Right kidney (tissue), 1 donor: ENCODE measurements around the gene MAD1L1.

ENCODE experiments used
- DNase-seq: peaks from one replicate; pipeline ENCODE4 v3.0.0-alpha.2; 2016

MAD1L1 gene

DNA sequence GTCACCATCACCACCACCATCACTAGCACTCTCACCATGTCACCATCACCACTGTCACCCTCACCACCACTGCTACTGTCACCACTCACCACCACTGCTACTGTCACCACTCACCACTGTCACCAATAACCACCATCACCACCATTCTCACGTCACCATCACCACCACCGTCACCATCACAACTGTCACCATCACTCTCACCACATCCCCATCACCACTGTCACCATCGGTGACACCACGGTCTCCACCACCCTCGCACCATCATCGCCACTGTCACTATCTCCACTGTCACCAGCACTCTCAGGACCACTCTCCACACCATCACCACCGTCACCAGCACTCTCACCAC, 130.4 kb downstream of the MAD1L1 start:
- no peak for DNase-seq

- no peak for DNase-seq
Observed at GRCh38 chr7:2101630-2102374, 130.9 kb downstream of the MAD1L1 start.

- peak; percentile 35 for DNase-seq
Observed at GRCh38 chr7:2100278-2101208, 132.2 kb downstream of the MAD1L1 start.

- no peak for DNase-seq
Observed at GRCh38 chr7:2099048-2099957, 133.4 kb downstream of the MAD1L1 start.

DNA sequence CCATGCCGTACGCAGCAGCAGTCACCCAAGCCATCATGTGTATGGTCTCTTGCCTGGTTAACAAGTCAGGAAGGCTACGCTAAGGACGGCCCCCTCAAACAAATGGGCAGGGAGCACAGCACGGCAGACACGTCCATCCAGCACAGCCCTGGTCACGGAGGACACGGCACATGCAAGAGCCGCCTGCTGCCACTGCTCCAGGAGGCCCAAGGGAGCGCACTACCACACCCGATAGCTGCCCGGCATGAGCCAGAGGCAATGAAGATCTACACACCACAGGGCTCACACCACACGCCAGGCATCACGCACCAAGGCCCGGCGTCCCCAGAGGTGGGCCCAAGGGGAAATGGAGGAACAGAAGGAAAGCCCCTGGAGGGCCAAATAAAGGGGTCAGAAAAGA, 134.2 kb downstream of the MAD1L1 start:
- no peak for DNase-seq

DNA sequence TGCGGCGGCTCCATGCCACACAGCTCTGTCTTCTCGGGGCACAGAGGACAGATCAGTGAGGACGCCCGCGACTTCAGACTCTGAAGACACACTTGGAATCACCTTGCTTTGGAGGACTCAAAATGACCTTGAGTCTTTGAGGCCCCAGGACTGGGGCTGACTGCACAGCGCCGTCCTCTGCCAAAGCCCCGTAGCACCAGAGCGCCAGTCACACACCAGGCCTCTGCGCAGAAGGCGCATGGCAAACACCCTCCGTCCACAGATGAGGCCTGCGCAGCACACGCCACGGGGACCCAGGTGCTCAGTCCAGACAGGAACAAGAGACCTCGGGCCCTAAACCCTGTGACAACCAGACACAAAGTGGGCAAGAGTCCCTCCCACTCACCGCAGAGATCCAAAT, 134.7 kb downstream of the MAD1L1 start:
- DNase-seq: no peak

DNA sequence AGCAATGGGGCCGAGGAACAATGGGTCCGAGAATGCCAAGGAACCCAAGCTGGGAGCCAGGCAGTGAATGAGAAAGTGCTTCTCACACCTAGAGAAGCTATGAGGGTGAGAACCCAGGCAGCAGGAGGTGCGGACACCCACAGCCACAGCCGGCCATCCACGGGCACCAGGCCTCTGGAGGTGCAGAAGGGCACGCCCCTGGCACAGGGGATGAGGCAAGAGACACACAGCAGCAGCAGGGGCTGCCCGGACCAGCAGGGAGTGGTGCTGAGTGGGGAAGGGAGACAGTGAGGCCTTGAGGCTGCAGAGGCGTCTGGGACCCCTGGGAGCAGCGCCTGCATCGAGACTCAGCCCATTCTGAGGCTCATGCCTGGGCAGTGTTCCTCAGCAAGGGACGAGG, 135.3 kb downstream of the MAD1L1 start:
- no peak for DNase-seq

DNA sequence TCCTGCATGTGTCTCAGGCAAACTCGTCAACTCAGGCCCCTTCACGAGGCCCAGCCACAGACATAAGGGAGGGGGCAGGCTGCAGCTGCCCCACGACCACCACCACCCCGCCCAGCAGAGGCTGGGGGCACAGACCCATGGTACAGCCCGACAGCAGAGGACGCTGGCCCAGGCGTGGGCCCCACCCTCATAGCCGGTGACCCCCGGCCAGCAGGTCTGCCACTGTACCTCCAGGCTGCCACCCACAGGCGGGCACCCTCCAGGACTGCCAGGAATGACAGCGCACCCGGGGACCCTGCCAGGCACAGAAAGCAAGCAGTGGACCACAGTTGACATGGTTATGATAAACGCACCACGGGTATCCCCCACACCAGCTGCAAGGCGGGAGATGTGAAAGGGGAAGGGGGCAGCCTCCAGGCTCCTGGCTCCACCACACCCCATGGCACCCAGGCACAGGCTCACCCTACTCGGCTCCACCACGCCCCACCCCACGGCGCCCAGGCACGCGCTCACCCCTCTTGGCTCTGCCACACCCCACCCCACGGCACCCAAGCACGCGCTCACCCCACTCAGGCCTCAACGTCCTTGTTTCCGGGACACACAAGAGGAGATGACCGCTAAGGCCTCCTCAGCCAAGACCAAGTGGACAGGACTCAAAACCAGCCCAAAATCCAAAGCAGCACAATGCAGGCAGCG, 135.9 kb downstream of the MAD1L1 start:
- no peak for DNase-seq

DNA sequence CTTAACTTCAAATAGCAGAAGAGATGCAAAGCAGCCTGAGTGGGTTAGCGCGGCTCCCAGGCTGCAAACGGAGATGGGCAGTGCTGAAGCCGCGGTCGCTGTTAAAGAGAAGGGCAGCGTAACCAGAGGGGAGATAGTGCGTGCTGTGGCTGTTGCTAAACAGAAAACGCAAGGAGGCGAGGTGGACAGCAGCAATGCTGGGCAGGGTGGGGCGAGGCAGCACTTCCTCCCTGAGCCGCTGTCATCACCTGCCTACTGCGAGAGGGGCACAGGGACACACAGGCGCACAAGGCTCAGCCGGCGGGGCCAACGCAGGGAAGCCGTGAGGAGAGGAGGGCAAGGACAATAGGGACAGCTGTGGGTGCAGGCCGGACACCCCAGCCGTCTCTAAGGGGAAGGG, 137.3 kb downstream of the MAD1L1 start:
- DNase-seq: no peak

- DNase-seq: no peak
Observed at GRCh38 chr7:2094454-2095045, 138.2 kb downstream of the MAD1L1 start.

- no peak for DNase-seq
Observed at GRCh38 chr7:2093843-2094220, 138.9 kb downstream of the MAD1L1 start.

GRCh38 chr7:2093215-2093842, 139.4 kb downstream of the MAD1L1 start:
- no peak for DNase-seq

GRCh38 chr7:2092279-2092678, 140.5 kb downstream of the MAD1L1 start:
- no peak for DNase-seq

DNA sequence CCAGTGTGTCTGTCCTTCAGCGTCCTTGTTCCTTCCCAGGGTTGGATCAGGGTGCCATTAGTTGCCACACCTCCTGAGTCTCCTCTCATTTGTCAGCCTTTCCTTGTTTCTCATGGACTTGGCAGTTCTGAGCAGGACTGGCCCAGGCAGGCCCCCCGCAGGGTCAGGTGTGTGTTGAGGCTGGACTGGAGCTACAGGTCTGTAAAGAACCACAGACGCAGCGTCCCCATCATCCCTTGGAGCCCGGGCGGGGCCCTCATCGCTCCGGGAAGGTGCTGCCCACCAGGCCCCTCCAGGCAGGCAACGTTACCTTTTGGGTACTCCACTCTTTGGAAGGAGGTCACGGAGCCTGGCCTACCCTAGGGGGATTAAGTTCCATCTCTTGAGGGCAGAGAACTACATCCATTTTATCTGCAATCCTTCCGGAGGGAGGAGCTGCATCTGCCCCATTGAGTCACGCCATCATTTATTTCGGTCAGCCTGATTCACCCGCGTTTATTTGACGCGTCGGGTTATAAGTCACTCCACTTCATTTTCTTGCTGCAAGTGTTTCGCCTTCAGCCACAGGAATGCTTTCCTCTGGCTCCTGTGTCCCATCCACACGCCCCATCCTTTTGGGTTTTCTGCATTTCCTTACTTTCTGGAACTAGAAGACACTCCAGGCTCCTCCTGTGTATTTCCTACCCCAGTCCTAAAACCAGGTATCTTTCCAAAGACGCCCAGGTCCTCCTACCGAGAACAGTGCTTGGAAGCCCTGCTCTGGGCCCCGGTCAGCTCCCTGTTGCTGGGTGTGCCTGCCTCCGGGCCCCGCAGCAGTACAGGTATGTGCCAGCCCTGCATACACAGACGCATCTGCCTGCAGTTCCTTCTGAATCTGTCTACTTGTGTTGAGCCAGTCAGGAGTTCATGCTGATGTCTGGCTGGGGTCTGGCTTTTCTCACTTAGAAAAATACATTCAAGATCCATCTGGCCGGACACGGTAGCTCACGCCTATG, 141.9 kb downstream of the MAD1L1 start:
- no peak for DNase-seq

DNA sequence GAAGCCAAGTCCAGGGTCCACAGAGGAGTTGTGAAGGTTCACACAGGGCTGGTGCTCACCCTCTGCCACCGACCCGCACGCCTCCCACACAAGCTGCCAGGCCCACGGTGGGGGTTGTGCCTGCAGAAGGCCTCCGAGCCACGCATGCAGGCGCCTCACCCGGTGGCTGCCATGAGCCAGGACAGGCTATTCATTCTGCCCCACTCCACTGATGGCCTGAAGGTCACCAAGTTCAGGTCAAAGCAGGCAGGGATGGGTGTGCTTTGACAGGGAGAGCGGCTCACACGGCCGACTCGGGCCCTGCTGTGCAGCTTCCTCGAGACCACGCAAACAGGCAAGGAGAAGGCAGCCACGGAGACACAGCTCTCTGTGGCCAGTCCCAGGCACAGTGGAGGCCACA, 143.9 kb downstream of the MAD1L1 start:
- no peak for DNase-seq

GRCh38 chr7:2087744-2088143, 145.0 kb downstream of the MAD1L1 start:
- no peak for DNase-seq

- no peak for DNase-seq
Observed at GRCh38 chr7:2086229-2086628, 146.5 kb downstream of the MAD1L1 start.

DNA sequence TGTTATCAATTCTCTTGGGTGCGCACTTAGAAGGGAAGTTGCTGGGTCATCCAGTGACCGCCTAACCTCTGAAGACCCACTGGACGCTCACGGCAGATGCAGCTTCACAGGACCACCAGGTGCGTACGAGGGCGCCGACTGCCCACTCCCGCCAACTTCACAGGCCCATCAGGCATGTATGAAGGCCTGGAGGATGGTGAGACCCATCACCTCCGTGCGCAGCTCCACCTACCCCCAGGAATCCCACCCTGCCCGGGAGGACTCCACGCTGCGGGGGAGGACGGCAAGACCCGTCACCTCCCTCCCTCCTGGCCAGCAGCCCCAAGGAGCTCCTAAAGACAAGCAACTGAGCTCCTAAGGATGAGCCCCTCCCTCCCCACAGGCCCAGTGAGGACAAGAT, 146.9 kb downstream of the MAD1L1 start:
- no peak for DNase-seq

- DNase-seq: no peak
Observed at GRCh38 chr7:2084781-2085505, 147.8 kb downstream of the MAD1L1 start.
